ENCODE measurements around the gene CCND1. TPM values are rescaled to one million over a fixed set of nuclear protein-coding genes. Genes with fewer than 3 reads are reported as not detected.

CCND1 gene
- total and polyA plus RNA-seq, 10 of the 15 experiments (the other 5 are each of a cell fraction or from before 2014, with no cell fraction given) = 0.09 to 6.6 (median 0.59) TPM; not detected in 2

DNA sequence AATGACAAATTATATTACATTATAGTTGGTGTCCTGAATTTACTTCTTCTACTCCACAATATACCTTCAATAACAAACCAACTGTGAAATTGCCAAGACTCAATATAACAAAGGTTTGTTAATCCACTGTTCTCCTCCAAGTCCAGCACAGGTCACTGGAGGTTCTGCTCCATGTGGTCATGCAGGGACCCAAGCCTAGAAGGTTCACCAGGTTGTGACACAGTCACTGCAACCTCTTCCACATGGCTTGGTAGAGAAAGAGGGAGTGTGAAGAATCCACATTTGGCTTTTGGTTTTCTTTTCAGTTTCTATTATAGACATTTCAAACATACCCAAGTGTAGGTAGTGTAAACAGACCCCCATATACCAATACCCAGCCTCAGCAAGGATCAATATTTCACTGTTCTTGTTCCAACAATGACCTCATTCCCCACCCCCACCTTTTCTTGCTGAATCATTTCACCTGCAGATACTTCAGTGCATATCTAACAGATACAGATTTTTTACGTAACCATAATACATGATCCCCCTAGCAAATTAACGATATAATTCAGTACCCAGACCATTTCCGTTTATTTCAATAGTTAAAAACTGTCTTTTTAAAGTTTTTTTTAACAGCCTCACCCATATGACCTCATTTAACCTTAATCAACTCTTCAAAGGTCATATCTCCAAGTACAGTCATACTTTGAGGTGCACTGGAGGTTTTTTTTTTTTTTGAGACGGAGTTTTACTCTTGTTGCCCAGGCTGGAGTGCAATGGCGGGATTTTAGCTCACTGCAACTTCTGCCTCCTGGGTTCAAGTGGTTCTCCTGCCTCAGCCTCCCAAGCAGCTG is 48.7 kb downstream of the CCND1 start:
- H3K4me1 ChIP-seq (ENCODE audit: control insufficient read depth, insufficient read depth, low read length) = no peaks in the 10 kb centered on the region
- ChIA-PET POLR2A (no interaction called here), CTCF (interaction anchor here (0.7 kb wide), 1 partner anchor 14 kb away, joined by 3 read pairs; no protein-coding TSS in a partner anchor), RAD21 (ENCODE audit: unreplicated experiment) (no interaction called here), SMC1A (ENCODE audit: uncharacterized antibody, unreplicated experiment) (no interaction called here)
- FAIRE-seq (no peak), ATAC-seq (no peak), DNase-seq (ENCODE audit: low read depth, low spot score) (no peak)
- no peak overlapping the region for H2AFZ ChIP-seq (ENCODE audit: control insufficient read depth, low read depth, low read length)
- H3K27me3 ChIP-seq (replicated peaks in 1 of 2; ENCODE audit: control insufficient read depth in 2 of 2, insufficient read depth in 2 of 2, low read length in 1 of 2) = no peaks in the 10 kb centered on the region; a peak in 1 of 4 replicates
- no peaks in the 10 kb centered on the region for H3K36me3 ChIP-seq (ENCODE audit: control insufficient read depth in 2 of 2, insufficient read depth in 2 of 2, low read length in 1 of 2)
- intact Hi-C loops (cut with micrococcal nuclease; ENCODE audit: unreplicated experiment) = loop anchor here (5.0 kb wide), 1 partner anchor 513 kb away; the partner anchor contains the start of gene FADD
- no peaks in the 10 kb centered on the region for H4K20me1 ChIP-seq (ENCODE audit: control insufficient read depth, insufficient read depth)
- no peak overlapping the region for H3K4me2 ChIP-seq (ENCODE audit: control insufficient read depth, insufficient read depth)
- TF ChIP-seq, protein P1, sequence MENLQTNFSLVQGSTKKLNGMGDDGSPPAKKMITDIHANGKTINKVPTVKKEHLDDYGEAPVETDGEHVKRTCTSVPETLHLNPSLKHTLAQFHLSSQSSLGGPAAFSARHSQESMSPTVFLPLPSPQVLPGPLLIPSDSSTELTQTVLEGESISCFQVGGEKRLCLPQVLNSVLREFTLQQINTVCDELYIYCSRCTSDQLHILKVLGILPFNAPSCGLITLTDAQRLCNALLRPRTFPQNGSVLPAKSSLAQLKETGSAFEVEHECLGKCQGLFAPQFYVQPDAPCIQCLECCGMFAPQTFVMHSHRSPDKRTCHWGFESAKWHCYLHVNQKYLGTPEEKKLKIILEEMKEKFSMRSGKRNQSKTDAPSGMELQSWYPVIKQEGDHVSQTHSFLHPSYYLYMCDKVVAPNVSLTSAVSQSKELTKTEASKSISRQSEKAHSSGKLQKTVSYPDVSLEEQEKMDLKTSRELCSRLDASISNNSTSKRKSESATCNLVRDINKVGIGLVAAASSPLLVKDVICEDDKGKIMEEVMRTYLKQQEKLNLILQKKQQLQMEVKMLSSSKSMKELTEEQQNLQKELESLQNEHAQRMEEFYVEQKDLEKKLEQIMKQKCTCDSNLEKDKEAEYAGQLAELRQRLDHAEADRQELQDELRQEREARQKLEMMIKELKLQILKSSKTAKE (IDR thresholded peaks at IDR 0.05; ENCODE audit: low read depth, poor library complexity, severe bottlenecking) = no peak
- TF ChIP-seq, protein P2, sequence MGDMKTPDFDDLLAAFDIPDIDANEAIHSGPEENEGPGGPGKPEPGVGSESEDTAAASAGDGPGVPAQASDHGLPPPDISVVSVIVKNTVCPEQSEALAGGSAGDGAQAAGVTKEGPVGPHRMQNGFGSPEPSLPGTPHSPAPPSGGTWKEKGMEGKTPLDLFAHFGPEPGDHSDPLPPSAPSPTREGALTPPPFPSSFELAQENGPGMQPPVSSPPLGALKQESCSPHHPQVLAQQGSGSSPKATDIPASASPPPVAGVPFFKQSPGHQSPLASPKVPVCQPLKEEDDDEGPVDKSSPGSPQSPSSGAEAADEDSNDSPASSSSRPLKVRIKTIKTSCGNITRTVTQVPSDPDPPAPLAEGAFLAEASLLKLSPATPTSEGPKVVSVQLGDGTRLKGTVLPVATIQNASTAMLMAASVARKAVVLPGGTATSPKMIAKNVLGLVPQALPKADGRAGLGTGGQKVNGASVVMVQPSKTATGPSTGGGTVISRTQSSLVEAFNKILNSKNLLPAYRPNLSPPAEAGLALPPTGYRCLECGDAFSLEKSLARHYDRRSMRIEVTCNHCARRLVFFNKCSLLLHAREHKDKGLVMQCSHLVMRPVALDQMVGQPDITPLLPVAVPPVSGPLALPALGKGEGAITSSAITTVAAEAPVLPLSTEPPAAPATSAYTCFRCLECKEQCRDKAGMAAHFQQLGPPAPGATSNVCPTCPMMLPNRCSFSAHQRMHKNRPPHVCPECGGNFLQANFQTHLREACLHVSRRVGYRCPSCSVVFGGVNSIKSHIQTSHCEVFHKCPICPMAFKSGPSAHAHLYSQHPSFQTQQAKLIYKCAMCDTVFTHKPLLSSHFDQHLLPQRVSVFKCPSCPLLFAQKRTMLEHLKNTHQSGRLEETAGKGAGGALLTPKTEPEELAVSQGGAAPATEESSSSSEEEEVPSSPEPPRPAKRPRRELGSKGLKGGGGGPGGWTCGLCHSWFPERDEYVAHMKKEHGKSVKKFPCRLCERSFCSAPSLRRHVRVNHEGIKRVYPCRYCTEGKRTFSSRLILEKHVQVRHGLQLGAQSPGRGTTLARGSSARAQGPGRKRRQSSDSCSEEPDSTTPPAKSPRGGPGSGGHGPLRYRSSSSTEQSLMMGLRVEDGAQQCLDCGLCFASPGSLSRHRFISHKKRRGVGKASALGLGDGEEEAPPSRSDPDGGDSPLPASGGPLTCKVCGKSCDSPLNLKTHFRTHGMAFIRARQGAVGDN (IDR thresholded peaks at IDR 0.05) = no peak
- TF ChIP-seq BMI1 (IDR thresholded peaks at IDR 0.05; ENCODE audit: borderline replicate concordance) = no peak
- TF ChIP-seq PAX8 (IDR thresholded peaks at IDR 0.05) = no peak
- TF ChIP-seq YBX1 (IDR thresholded peaks at IDR 0.05) = no peak
- TF ChIP-seq, protein P3, sequence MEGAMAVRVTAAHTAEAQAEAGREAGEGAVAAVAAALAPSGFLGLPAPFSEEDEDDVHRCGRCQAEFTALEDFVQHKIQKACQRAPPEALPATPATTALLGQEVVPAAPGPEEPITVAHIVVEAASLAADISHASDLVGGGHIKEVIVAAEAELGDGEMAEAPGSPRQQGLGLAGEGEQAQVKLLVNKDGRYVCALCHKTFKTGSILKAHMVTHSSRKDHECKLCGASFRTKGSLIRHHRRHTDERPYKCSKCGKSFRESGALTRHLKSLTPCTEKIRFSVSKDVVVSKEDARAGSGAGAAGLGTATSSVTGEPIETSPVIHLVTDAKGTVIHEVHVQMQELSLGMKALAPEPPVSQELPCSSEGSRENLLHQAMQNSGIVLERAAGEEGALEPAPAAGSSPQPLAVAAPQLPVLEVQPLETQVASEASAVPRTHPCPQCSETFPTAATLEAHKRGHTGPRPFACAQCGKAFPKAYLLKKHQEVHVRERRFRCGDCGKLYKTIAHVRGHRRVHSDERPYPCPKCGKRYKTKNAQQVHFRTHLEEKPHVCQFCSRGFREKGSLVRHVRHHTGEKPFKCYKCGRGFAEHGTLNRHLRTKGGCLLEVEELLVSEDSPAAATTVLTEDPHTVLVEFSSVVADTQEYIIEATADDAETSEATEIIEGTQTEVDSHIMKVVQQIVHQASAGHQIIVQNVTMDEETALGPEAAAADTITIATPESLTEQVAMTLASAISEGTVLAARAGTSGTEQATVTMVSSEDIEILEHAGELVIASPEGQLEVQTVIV (IDR thresholded peaks at IDR 0.05; ENCODE audit: borderline replicate concordance, partially characterized antibody) = no peak
- no peak for TF ChIP-seq ZNF274 (IDR thresholded peaks at IDR 0.05; ENCODE audit: insufficient read depth, insufficient read length)
- H3K79me2 ChIP-seq (ENCODE audit: control insufficient read depth, insufficient read depth, low read length) = no peaks in the 10 kb centered on the region
- no peaks in the 10 kb centered on the region for H3K9me3 ChIP-seq (replicated peaks; ENCODE audit: control insufficient read depth, insufficient read depth, low read length)
- no peak overlapping the region for H3K27ac ChIP-seq (ENCODE audit: control insufficient read depth, insufficient read depth)
- H3K9ac ChIP-seq (ENCODE audit: control insufficient read depth, insufficient read depth, low read length) = no peak overlapping the region
- H3K4me3 ChIP-seq = no peak overlapping the region
- 58% methylated on average over 5 of the region's 5 CpGs for WGBS (ENCODE audit: insufficient coverage, insufficient replicate concordance, low lambda C conversion rate, missing lambda C conversion rate)
- BruUV-seq (replicated peaks) = no TSS peak
- in situ Hi-C loops (cut with MboI) = loop anchor here (5.0 to 10.0 kb wide), 2 partner anchors 198 to 505 kb away; no protein-coding TSS in a partner anchor
